Spleen (tissue), 11 donors: ENCODE data around the gene MICAL2. TPM values are rescaled to one million over a fixed set of nuclear protein-coding genes. Genes with fewer than 3 reads are reported as not detected.
"Not testable (repeated sequence)": the region's sequence is repeated elsewhere in the genome, so short reads cannot be mapped to it uniquely, and the experiment has no call there.

Source experiments
- DNase-seq: peaks from one replicate; pipeline ENCODE4 v3.0.0-alpha.2; 2020
- H3K27ac ChIP-seq, 8 donors: fragments of 200-600 bp; sonication (generic) in 7 of 8; 1 replicate in 4 of 8; 2 replicates in 4 of 8; pipeline versions ENCODE4 v1.5.0 to v1.8.0; 2016 to 2021; ENCODE audit warnings: inconsistent platforms in 4 of 8, mild to moderate bottlenecking in 4 of 8, moderate library complexity in 1 of 8
- H3K27me3 ChIP-seq, 7 donors: fragments of 200-600 bp; sonication (generic) in 6 of 7; replicated peaks in 1 of 7; 1 replicate in 4 of 7; 2 replicates in 3 of 7; pipeline versions ENCODE4 v1.5.0 to v1.8.0; 2016 to 2021; ENCODE audit warnings: inconsistent platforms in 3 of 7, mild to moderate bottlenecking in 1 of 7
- H3K36me3 ChIP-seq, 6 donors: fragments of 200-600 bp; sonication (generic) in 5 of 6; 1 replicate in 4 of 6; 2 replicates in 2 of 6; pipeline versions ENCODE4 v1.5.0 to v1.8.0; 2016 to 2021; ENCODE audit warnings: inconsistent platforms in 2 of 6
- H3K4me1 ChIP-seq, 6 donors: fragments of 200-600 bp; sonication (generic) in 5 of 6; 1 replicate in 3 of 6; 2 replicates in 3 of 6; pipeline versions ENCODE4 v1.5.0 to v1.8.0; 2016 to 2021; ENCODE audit warnings: inconsistent platforms in 3 of 6
- H3K4me3 ChIP-seq, 8 donors: fragments of 200-600 bp; sonication (generic) in 7 of 8; 1 replicate in 4 of 8; 2 replicates in 4 of 8; pipeline versions ENCODE4 v1.5.0 to v1.8.0; 2016 to 2021; ENCODE audit warnings: inconsistent platforms in 4 of 8, mild to moderate bottlenecking in 4 of 8, moderate library complexity in 2 of 8
- H3K9me3 ChIP-seq, 8 donors: fragments of 200-600 bp; sonication (generic) in 7 of 8; 1 replicate in 4 of 8; 2 replicates in 4 of 8; pipeline versions ENCODE4 v1.5.0 to v1.8.0; 2016 to 2021; ENCODE audit warnings: inconsistent platforms in 4 of 8
- POLR2A ChIP-seq, 3 donors: fragments of 450-650 bp; IDR thresholded peaks; one replicate each; pipeline ENCODE4 v1.5.1; 2017; ENCODE audit warnings: antibody characterized with exemption in 3 of 3, mild to moderate bottlenecking in 1 of 3
- POLR2AphosphoS5 ChIP-seq, 3 donors: sonication (generic); formaldehyde crosslinking; IDR thresholded peaks; one replicate each; pipeline ENCODE4 v1.5.1; 2017; ENCODE audit warnings: antibody characterized with exemption in 3 of 3
- WGBS, 5 donors: extraction: QIAGEN DNeasy Blood & Tissue Kit in 3 of 5; methylation state at CpG; one replicate each; pipeline versions ENCODE4 v1.1.5 to v1.1.7; 2013 to 2018; 5-methylcytosine and 5-hydroxymethylcytosine counted together
- intact Hi-C: fragments of 100-400 bp; cut with DNase I; formaldehyde crosslinking; loops from one replicate; pipeline ENCODE4 v1.15.0; 2023; ENCODE audit warnings: low total_unique reads
- polyA plus RNA-seq, 3 donors: library from polyadenylated mRNA; stranded (reverse); fragments of 200-250 nt; gene quantifications; one replicate each; pipeline ENCODE4 v1.2.1, GENCODE V29; 2013
- total RNA-seq, 7 donors: library from RNA; depleted of rRNA in 3 of 7; stranded (reverse); fragments of >200 nt in 3 of 7; fragmentation: NEBNext Ultra II Directional in 4 of 7; extraction: Animal tissue kit (Norgen Biotek cat#: 25700) in 4 of 7; gene quantifications; one replicate each; pipeline versions ENCODE4 v1.1.0 to v1.2.1, GENCODE V29; 2016 to 2021
- TF ChIP-seq, protein P1 (sequence below), 11 experiments: fragments of 200-600 bp in 7 of 11; fragments of 450-650 bp in 4 of 11; sonication (generic) in 4 of 11; IDR thresholded peaks in 8 of 11; conservative IDR thresholded peaks in 3 of 11; 1 replicate in 7 of 11; 2 replicates in 4 of 11; pipeline versions ENCODE4 v1.4.0 to v1.8.0; 2016 to 2021; ENCODE audit warnings: antibody characterized with exemption in 11 of 11, inconsistent platforms in 4 of 11, mild to moderate bottlenecking in 1 of 11
- donor health status: healthy with polysubstance abuse.
- donor health status: DM: no; HTN: no; CAD: no; lungs with moderate emphysema.
- donor health status: DM: no; HTN: no; CAD: no.
- donor health status: Bipolar disorder and iron deficiency.
- donor health status: healthy.
- donor health status: DM: no; HTN: no; CAD: no.
- donor health status: DM: yes; HTN: yes; CAD: no.

Gene MICAL2
- total and polyA plus RNA-seq, 10 donors, result 1.9 to 50.8 (median 32.3) TPM

DNA sequence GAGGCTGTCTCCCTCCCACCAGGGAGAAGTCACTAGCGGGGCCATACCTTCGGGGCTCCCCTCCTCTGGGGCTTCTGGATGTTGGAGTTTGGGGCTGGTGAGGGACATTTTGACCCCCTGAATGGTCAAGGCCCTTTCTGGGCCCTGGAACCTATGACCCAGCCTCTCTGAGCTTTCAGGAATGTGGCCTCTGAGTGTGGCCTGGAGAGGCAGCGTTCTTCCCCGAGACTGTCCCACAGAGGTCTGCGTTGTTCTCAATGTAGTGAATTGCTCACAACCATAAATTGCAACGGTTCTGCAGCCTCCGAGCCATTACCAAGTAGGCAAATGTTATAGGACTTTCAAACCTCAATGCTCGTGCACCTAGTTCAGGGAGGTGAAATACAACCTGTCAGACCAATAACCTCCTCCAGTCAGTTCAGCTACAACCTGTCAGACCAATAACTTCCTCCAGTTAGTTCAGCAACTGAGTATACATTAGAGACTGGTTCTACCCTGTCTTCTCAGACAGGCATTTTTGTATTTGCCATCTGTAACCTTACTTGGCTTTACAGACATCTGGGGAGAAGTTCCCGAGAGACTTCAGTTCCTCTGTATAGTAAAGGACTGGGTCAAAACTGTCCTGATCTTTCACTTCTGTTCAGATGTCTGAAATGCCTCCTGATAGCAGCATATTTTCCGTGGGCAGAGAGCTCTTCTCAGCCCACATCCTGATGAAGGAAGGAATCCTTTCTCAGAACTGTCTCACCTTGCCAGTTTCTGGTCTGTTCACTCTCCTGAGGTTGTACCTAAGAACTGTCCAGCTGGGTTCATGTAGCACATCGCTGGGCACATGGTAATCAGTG, 34.2 kb downstream of the MICAL2 start:
- Histone ChIP-seq H3K4me3 (no peak overlapping the region), H3K27ac (no peak overlapping the region), H3K9me3 (no peaks in the 10 kb centered on the region), H3K4me1 (peaks cover 0 to 4% (median 2%) of the 10 kb centered on the region in 6 donors), H3K36me3 (no peaks in the 10 kb centered on the region), H3K27me3 (no peaks in the 10 kb centered on the region)
- TF ChIP-seq, protein P1, sequence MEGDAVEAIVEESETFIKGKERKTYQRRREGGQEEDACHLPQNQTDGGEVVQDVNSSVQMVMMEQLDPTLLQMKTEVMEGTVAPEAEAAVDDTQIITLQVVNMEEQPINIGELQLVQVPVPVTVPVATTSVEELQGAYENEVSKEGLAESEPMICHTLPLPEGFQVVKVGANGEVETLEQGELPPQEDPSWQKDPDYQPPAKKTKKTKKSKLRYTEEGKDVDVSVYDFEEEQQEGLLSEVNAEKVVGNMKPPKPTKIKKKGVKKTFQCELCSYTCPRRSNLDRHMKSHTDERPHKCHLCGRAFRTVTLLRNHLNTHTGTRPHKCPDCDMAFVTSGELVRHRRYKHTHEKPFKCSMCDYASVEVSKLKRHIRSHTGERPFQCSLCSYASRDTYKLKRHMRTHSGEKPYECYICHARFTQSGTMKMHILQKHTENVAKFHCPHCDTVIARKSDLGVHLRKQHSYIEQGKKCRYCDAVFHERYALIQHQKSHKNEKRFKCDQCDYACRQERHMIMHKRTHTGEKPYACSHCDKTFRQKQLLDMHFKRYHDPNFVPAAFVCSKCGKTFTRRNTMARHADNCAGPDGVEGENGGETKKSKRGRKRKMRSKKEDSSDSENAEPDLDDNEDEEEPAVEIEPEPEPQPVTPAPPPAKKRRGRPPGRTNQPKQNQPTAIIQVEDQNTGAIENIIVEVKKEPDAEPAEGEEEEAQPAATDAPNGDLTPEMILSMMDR (IDR thresholded peaks at IDR 0.05 in 8 of 11, conservative IDR thresholded peaks at IDR 0.05 in 3 of 11), result no peak
- TF ChIP-seq POLR2AphosphoS5 (IDR thresholded peaks at IDR 0.05) (no peak), POLR2A (IDR thresholded peaks at IDR 0.05) (no peak)
- intact Hi-C loops, result no loop called here
- peak; percentile 27 for DNase-seq
- WGBS, 5 donors, result 72 to 88% (median 81%) methylated on average over 11 of the region's 11 CpGs

DNA sequence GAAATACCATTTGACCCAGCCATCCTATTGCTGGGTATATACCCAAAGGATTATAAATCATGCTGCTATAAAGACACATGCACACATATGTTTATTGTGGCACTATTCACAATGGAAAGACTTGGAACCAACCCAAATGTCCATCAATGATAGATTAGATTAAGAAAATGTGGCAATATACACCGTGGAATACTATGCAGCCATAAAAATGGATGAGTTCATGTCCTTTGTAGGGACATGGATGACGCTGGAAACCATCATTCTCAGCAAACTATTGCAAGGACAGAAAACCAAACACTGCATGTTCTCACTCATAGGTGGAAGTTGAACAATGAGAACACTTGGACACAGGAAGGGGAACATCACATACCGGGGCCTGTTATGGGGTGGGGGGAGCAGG, 36.3 kb downstream of the MICAL2 start:
- intact Hi-C loops, H3K27me3 ChIP-seq, H3K4me1 ChIP-seq, H3K36me3 ChIP-seq, H3K9me3 ChIP-seq, DNase-seq, H3K27ac ChIP-seq, H3K4me3 ChIP-seq: not testable (repeated sequence)
- WGBS, 5 donors, result 82 to 96% (median 92%) methylated on average over 2 to 3 of the region's 3 CpGs

DNA sequence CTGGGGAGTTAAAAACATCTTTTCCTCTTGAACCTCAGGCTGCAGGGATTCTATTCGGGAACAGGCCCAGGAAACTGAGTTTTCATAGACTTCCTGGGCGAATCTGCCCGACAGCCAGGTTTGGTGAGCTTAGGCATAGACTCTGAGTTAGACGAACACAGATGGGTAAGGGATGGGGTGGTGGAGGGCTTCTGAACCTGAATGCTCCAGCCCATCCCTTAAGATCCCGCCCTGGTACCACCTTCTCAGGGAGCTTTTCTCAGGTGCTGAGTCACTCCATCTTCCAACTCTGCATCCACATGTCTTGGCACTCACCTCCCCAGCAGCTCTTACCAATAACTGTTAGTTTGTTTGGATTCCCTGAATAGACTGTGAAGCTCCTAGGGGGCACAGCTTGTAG, 37.4 kb downstream of the MICAL2 start:
- intact Hi-C loops, result no loop called here
- Histone ChIP-seq H3K4me3 (no peak overlapping the region), H3K9me3 (no peaks in the 10 kb centered on the region), H3K36me3 (no peaks in the 10 kb centered on the region), H3K4me1 (peaks cover 0 to 4% (median 1%) of the 10 kb centered on the region in 6 donors), H3K27ac (no peak overlapping the region), H3K27me3 (no peaks in the 10 kb centered on the region)
- no peak for DNase-seq
- no peak for TF ChIP-seq POLR2A (IDR thresholded peaks at IDR 0.05)
- TF ChIP-seq, protein P1 (IDR thresholded peaks at IDR 0.05 in 8 of 11, conservative IDR thresholded peaks at IDR 0.05 in 3 of 11), result no peak
- no peak for TF ChIP-seq POLR2AphosphoS5 (IDR thresholded peaks at IDR 0.05)
- 77 to 97% (median 81%) methylated on average over 5 of the region's 5 CpGs for WGBS, 5 donors

DNA sequence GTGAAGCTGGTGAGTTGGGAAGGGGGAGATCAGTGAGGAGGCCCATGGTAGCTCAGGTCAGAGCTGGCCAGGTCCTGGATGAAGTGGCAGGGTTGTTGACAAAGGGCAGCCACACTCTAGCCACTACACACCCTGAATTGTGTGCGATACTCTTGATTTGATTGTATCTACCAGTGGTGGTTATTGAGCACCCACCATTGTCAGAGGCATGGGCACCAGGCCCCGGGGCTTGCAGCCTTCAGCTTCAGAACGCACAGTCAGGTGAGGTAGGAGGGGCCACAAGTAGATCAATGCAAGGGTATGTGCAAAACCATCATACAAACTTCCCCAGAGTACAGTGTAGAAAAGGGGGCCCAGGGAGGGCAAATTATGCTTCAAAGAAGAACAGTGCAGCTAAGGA, 38.1 kb downstream of the MICAL2 start:
- TF ChIP-seq POLR2A (IDR thresholded peaks at IDR 0.05), result no peak
- H3K9me3 ChIP-seq, result no peaks in the 10 kb centered on the region
- no peak overlapping the region for H3K27ac ChIP-seq
- no peaks in the 10 kb centered on the region for H3K27me3 ChIP-seq
- H3K4me1 ChIP-seq, result peaks cover 0 to 4% (median 0%) of the 10 kb centered on the region in 6 donors
- no peaks in the 10 kb centered on the region for H3K36me3 ChIP-seq
- intact Hi-C loops, result no loop called here
- no peak for DNase-seq
- no peak overlapping the region for H3K4me3 ChIP-seq
- WGBS, 5 donors, result 82 to 100% (median 93%) methylated on average over 3 of the region's 3 CpGs

DNA sequence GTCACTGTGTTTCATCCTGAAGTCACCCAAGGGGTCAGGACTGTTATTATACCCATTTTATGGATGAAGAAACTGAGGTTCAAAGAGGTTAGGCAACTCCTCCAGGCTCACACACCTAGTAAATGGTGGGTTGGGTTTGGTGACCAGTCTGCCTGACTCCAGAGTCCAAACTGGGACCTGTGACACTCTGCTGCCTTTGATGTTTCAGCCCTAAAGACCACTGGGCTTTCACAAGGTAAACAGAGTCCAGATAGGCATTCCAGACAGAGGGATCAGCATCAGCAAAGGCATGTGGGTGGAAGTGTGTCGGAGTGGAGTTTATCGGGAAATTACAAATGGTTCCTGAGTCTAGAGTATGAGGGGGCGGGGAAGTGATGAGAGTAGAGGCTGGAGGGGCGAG, 38.5 kb downstream of the MICAL2 start:
- no peaks in the 10 kb centered on the region for H3K27me3 ChIP-seq
- no peaks in the 10 kb centered on the region for H3K36me3 ChIP-seq
- no peak overlapping the region for H3K4me3 ChIP-seq
- H3K9me3 ChIP-seq, result no peaks in the 10 kb centered on the region
- H3K4me1 ChIP-seq, result peaks cover 0 to 4% (median 0%) of the 10 kb centered on the region in 6 donors
- intact Hi-C loops, result no loop called here
- H3K27ac ChIP-seq, result no peak overlapping the region
- TF ChIP-seq, protein P1 (IDR thresholded peaks at IDR 0.05 in 8 of 11, conservative IDR thresholded peaks at IDR 0.05 in 3 of 11), result no peak
- TF ChIP-seq POLR2A (IDR thresholded peaks at IDR 0.05) (no peak), POLR2AphosphoS5 (IDR thresholded peaks at IDR 0.05) (no peak)
- 80 to 95% (median 91%) methylated on average over 4 of the region's 4 CpGs for WGBS, 5 donors
- no peak for DNase-seq
